Osteoblast (primary cell): ENCODE data around the gene HS3ST2. TPM values are rescaled to one million over a fixed set of nuclear protein-coding genes. Genes with fewer than 3 reads are reported as not detected.

Source experiments
- DNase-seq: peaks from one replicate; pipeline ENCODE4 v3.0.0; 2011; ENCODE audit warnings: low spot score, mixed read lengths; ENCODE audit not compliant: insufficient read length; ENCODE audit errors: missing footprints
- H2AFZ ChIP-seq: 2 replicates; pipeline ENCODE4 v1.6.0; 2011; ENCODE audit warnings: mild to moderate bottlenecking, low read length
- H3K27ac ChIP-seq: 2 replicates; pipeline ENCODE4 v1.5.1; 2011; ENCODE audit warnings: mild to moderate bottlenecking, low read depth, low read length, moderate library complexity
- H3K27me3 ChIP-seq: 2 replicates; pipeline ENCODE4 v1.6.0; 2012; ENCODE audit warnings: mild to moderate bottlenecking, control low read depth, inconsistent platforms, low read length, moderate library complexity; ENCODE audit not compliant: insufficient read depth
- H3K36me3 ChIP-seq: 2 replicates; pipeline ENCODE4 v1.5.1; 2011; ENCODE audit warnings: mild to moderate bottlenecking, low read length, control low read depth, moderate library complexity; ENCODE audit not compliant: insufficient read depth
- H3K4me1 ChIP-seq: 2 replicates; pipeline ENCODE4 v1.5.1; 2011; ENCODE audit warnings: mild to moderate bottlenecking, low read length, control low read depth, moderate library complexity; ENCODE audit not compliant: insufficient read depth
- H3K4me2 ChIP-seq: 2 replicates; pipeline ENCODE4 v1.6.0; 2011; ENCODE audit warnings: mild to moderate bottlenecking, low read length; ENCODE audit not compliant: insufficient read depth
- H3K4me3 ChIP-seq: fragments of 200-600 bp; sonication (generic); 3 replicates; pipeline ENCODE4 v1.5.1; 2012; ENCODE audit warnings: mild to moderate bottlenecking, low read length, inconsistent platforms; ENCODE audit not compliant: insufficient read depth
- H3K79me2 ChIP-seq: 2 replicates; pipeline ENCODE4 v1.6.0; 2012; ENCODE audit warnings: mild to moderate bottlenecking, low read length, control low read depth, inconsistent platforms; ENCODE audit not compliant: insufficient read depth
- H3K9me3 ChIP-seq: 2 replicates; pipeline ENCODE4 v1.5.1; 2011; ENCODE audit warnings: low read depth, low read length, control low read depth
- H4K20me1 ChIP-seq: 2 replicates; pipeline ENCODE4 v1.6.0; 2012; ENCODE audit warnings: mild to moderate bottlenecking, low read length, control low read depth; ENCODE audit not compliant: insufficient read depth
- CTCF ChIP-seq: IDR thresholded peaks from 2 replicates; pipeline ENCODE4 v1.5.1; 2011; ENCODE audit warnings: mild to moderate bottlenecking, low read depth, low read length, moderate library complexity; ENCODE audit errors: extremely low read depth
- total RNA-seq: library from RNA; depleted of rRNA; stranded (reverse); fragments of >200 nt; gene quantifications from 2 replicates; pipeline ENCODE4 v1.2.3, GENCODE V29; 2012

HS3ST2 gene
- total RNA-seq, 1 donor = under 0.01 TPM

GRCh38 chr16:22784690-22785214 is 29.2 kb upstream of the HS3ST2 start:
- H2AFZ ChIP-seq = no peak overlapping the region
- no peaks in the 10 kb centered on the region for H3K9me3 ChIP-seq
- no peak for DNase-seq
- no peak overlapping the region for H3K4me2 ChIP-seq
- no peaks in the 10 kb centered on the region for H4K20me1 ChIP-seq
- H3K79me2 ChIP-seq = no peaks in the 10 kb centered on the region
- H3K27me3 ChIP-seq = no peaks in the 10 kb centered on the region
- H3K4me3 ChIP-seq = no peak overlapping the region
- H3K4me1 ChIP-seq = no peaks in the 10 kb centered on the region
- no peaks in the 10 kb centered on the region for H3K36me3 ChIP-seq
- H3K27ac ChIP-seq = no peak overlapping the region
- TF ChIP-seq CTCF = no peak

GRCh38 chr16:22785552-22785951 is 28.4 kb upstream of the HS3ST2 start:
- Histone ChIP-seq H2AFZ (no peak overlapping the region), H3K79me2 (no peaks in the 10 kb centered on the region), H3K4me1 (no peaks in the 10 kb centered on the region), H3K27me3 (no peaks in the 10 kb centered on the region), H3K4me2 (no peak overlapping the region), H3K4me3 (no peak overlapping the region), H3K27ac (no peak overlapping the region), H3K36me3 (no peaks in the 10 kb centered on the region), H3K9me3 (no peaks in the 10 kb centered on the region), H4K20me1 (no peaks in the 10 kb centered on the region)
- DNase-seq = no peak
- no peak for TF ChIP-seq CTCF

- Histone ChIP-seq H3K4me3 (no peak overlapping the region), H3K27me3 (no peaks in the 10 kb centered on the region), H4K20me1 (no peaks in the 10 kb centered on the region), H3K79me2 (no peaks in the 10 kb centered on the region), H3K4me1 (no peaks in the 10 kb centered on the region), H3K36me3 (no peaks in the 10 kb centered on the region), H3K9me3 (no peaks in the 10 kb centered on the region), H2AFZ (no peak overlapping the region), H3K4me2 (no peak overlapping the region), H3K27ac (no peak overlapping the region)
- no peak for DNase-seq
- TF ChIP-seq CTCF = no peak
These were observed 27.7 kb upstream of the HS3ST2 start for GRCh38 chr16:22786284-22786683.

- Histone ChIP-seq H4K20me1 (no peaks in the 10 kb centered on the region), H3K9me3 (no peaks in the 10 kb centered on the region), H3K4me3 (no peak overlapping the region), H3K4me1 (no peaks in the 10 kb centered on the region), H3K4me2 (no peak overlapping the region), H2AFZ (no peak overlapping the region), H3K79me2 (no peaks in the 10 kb centered on the region), H3K27me3 (no peaks in the 10 kb centered on the region), H3K27ac (no peak overlapping the region), H3K36me3 (no peaks in the 10 kb centered on the region)
- TF ChIP-seq CTCF = no peak
- DNase-seq = no peak
These were observed 27.3 kb upstream of the HS3ST2 start for GRCh38 chr16:22786691-22787090.
